OCI-LY1 (cell line): Measurements from ENCODE around the gene DAPK2.

ENCODE experiments used
- CTCF ChIP-seq: fragments of 200-600 bp; sonication (generic), shearing (Covaris generic); IDR thresholded peaks from 2 replicates; pipeline ENCODE4 v1.5.1; 2017; ENCODE audit warnings: mild to moderate bottlenecking, antibody characterized with exemption, low read length, moderate library complexity, mixed read lengths
- EZH2 ChIP-seq: fragments of 200-600 bp; sonication (generic), shearing (Covaris generic); IDR thresholded peaks from 2 replicates; pipeline ENCODE4 v1.8.0; 2017; ENCODE audit warnings: borderline replicate concordance, mixed run types, mild to moderate bottlenecking, antibody characterized with exemption, low read length, moderate library complexity, mixed read lengths

- no peak for TF ChIP-seq CTCF
- TF ChIP-seq EZH2 = no peak
Measured at GRCh38 chr15:63968700-63969099, 77.6 kb downstream of the DAPK2 start.
